SU-DHL-6 (cell line): Measurements from ENCODE around the gene FAM83C.

Source experiments
- H2AFZ ChIP-seq: fragments of 200-600 bp; sonication (generic); 2 replicates; pipeline ENCODE4 v1.6.1; 2014; ENCODE audit warnings: low read depth, mild to moderate bottlenecking, moderate library complexity, mixed read lengths, antibody characterized with exemption, low read length; ENCODE audit not compliant: severe bottlenecking
- H3F3A ChIP-seq: fragments of 200-600 bp; shearing (Covaris generic); 2 replicates; pipeline ENCODE4 v1.6.0; 2016; ENCODE audit warnings: antibody characterized with exemption, mild to moderate bottlenecking; ENCODE audit not compliant: insufficient read depth
- H3K27ac ChIP-seq: fragments of 200-600 bp; sonication (generic); 2 replicates; pipeline ENCODE4 v1.5.1; 2016; ENCODE audit warnings: low read depth, mild to moderate bottlenecking, low read length, moderate library complexity, mixed read lengths
- H3K27me3 ChIP-seq: fragments of 200-600 bp; sonication (generic), shearing (Covaris generic); 2 replicates; pipeline ENCODE4 v1.6.0; 2014; ENCODE audit warnings: mild to moderate bottlenecking, low read length
- H3K36me3 ChIP-seq: fragments of 200-600 bp; sonication (generic); 2 replicates; pipeline ENCODE4 v1.6.1; 2014; ENCODE audit warnings: mild to moderate bottlenecking, low read length, mixed read lengths
- H3K4me2 ChIP-seq: fragments of 300-600, 200-600 bp; shearing (Covaris generic), sonication (generic); 2 replicates; pipeline ENCODE4 v1.6.0; 2014; ENCODE audit warnings: low read length, low read depth, mild to moderate bottlenecking; ENCODE audit not compliant: poor library complexity, severe bottlenecking
- H3K4me3 ChIP-seq: fragments of 200-600 bp; sonication (generic); 2 replicates; pipeline ENCODE4 v1.5.1; 2014; ENCODE audit warnings: antibody characterized with exemption, low read length, mild to moderate bottlenecking, mixed read lengths; ENCODE audit not compliant: insufficient read depth, poor library complexity, severe bottlenecking
- H3K79me2 ChIP-seq: fragments of 200-600 bp; sonication (generic); 2 replicates; pipeline ENCODE4 v1.6.1; 2014; ENCODE audit warnings: mild to moderate bottlenecking, low read length, moderate library complexity; ENCODE audit not compliant: insufficient read depth
- H3K9ac ChIP-seq: fragments of 200-600 bp; sonication (generic); 2 replicates; pipeline ENCODE4 v1.7.0; 2014; ENCODE audit warnings: mild to moderate bottlenecking, low read length
- H3K9me2 ChIP-seq: fragments of 200-600 bp; sonication (generic); replicated peaks from 2 replicates; pipeline ENCODE4 v1.6.1; 2014; ENCODE audit warnings: low read length; ENCODE audit not compliant: insufficient read depth
- H3K9me3 ChIP-seq: fragments of 200-600 bp; sonication (generic); 2 replicates; pipeline ENCODE4 v1.6.1; 2014; ENCODE audit warnings: low read length, mixed read lengths; ENCODE audit not compliant: insufficient read depth
- H4K20me1 ChIP-seq: fragments of 200-600 bp; sonication (generic); 2 replicates; pipeline ENCODE4 v1.6.1; 2014; ENCODE audit warnings: low read depth, mild to moderate bottlenecking, antibody characterized with exemption, low read length, moderate library complexity, mixed read lengths
- EZH2phosphoT487 ChIP-seq: fragments of 200-600 bp; sonication (generic), shearing (Covaris generic); conservative IDR thresholded peaks from 2 replicates; pipeline ENCODE4 v1.6.1; 2018; ENCODE audit warnings: mild to moderate bottlenecking, antibody characterized with exemption, low read length, moderate library complexity, mixed read lengths
- TF ChIP-seq, protein P1 (sequence below): fragments of 200-600 bp; sonication (generic); IDR thresholded peaks from one replicate; pipeline ENCODE4 v1.5.1; 2017; ENCODE audit warnings: antibody characterized with exemption, mild to moderate bottlenecking, low read length, moderate library complexity; ENCODE audit not compliant: insufficient read depth, poor library complexity, severe bottlenecking

Gene FAM83C

DNA sequence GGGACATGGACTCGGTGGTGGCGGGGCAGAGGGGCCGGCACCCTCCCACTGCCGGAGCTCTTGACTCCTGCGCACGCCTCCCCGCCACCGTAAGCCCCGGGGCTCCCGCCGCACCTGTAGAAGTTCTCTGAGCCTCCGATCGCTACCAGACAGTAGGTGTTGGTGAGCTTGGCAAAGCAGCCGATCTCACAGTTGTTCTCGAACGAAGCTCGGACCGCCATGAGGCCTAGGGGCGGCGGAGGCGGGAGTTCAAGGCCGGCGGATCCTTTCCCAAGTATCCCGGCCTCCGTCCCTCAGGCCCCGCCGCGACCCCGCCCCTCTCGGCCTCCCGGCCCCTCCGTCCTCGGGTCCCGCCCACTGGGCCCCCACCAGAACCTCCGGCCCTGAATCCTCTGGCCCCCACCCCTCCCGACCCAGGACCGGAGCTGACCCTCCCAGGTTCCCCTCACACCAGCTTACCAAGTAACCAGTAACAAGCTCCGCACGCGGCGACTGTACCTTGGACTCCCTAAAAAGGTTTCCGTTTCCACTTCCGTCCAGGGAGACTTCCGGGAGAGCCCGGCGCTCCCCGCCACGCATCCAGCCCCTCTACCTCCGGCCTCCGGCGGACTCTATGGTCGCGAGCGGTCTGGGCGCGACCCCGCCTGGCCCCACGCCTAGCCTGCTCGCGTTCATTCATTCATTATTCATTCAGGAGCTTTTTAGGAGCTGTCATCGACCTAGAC lies 7.8 kb downstream of the FAM83C start, which contains the start of gene EIF6:
TSS of gene EIF6 (minus strand) at position 506 of the 725 bp plus-strand sequence. CDS start at position 221, 285 bp downstream.
- no peaks in the 10 kb centered on the region for H3K9me2 ChIP-seq
- H3K4me2 ChIP-seq, result peak within 1 kb of the TSS; percentile 80
- H3F3A ChIP-seq, result peaks cover 6% of the 10 kb centered on the region
- TF ChIP-seq, protein P1, sequence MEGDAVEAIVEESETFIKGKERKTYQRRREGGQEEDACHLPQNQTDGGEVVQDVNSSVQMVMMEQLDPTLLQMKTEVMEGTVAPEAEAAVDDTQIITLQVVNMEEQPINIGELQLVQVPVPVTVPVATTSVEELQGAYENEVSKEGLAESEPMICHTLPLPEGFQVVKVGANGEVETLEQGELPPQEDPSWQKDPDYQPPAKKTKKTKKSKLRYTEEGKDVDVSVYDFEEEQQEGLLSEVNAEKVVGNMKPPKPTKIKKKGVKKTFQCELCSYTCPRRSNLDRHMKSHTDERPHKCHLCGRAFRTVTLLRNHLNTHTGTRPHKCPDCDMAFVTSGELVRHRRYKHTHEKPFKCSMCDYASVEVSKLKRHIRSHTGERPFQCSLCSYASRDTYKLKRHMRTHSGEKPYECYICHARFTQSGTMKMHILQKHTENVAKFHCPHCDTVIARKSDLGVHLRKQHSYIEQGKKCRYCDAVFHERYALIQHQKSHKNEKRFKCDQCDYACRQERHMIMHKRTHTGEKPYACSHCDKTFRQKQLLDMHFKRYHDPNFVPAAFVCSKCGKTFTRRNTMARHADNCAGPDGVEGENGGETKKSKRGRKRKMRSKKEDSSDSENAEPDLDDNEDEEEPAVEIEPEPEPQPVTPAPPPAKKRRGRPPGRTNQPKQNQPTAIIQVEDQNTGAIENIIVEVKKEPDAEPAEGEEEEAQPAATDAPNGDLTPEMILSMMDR, result no peak
- no peak for TF ChIP-seq EZH2phosphoT487
- H3K4me3 ChIP-seq, result peak within 1 kb of the TSS; percentile 85
- peak within 1 kb of the TSS; percentile 96 for H2AFZ ChIP-seq
- H3K27me3 ChIP-seq, result no peaks in the 10 kb centered on the region
- H3K27ac ChIP-seq, result peak within 1 kb of the TSS; percentile 42
- H3K36me3 ChIP-seq, result 0 out of 2 replicates have a peak, but pooled peaks cover 6% of the 10 kb centered on the region
- peaks cover 25% of the 10 kb centered on the region for H3K79me2 ChIP-seq
- peak within 1 kb of the TSS; percentile 90 for H3K9ac ChIP-seq
- no peaks in the 10 kb centered on the region for H3K9me3 ChIP-seq
- H4K20me1 ChIP-seq, result no peaks in the 10 kb centered on the region

DNA sequence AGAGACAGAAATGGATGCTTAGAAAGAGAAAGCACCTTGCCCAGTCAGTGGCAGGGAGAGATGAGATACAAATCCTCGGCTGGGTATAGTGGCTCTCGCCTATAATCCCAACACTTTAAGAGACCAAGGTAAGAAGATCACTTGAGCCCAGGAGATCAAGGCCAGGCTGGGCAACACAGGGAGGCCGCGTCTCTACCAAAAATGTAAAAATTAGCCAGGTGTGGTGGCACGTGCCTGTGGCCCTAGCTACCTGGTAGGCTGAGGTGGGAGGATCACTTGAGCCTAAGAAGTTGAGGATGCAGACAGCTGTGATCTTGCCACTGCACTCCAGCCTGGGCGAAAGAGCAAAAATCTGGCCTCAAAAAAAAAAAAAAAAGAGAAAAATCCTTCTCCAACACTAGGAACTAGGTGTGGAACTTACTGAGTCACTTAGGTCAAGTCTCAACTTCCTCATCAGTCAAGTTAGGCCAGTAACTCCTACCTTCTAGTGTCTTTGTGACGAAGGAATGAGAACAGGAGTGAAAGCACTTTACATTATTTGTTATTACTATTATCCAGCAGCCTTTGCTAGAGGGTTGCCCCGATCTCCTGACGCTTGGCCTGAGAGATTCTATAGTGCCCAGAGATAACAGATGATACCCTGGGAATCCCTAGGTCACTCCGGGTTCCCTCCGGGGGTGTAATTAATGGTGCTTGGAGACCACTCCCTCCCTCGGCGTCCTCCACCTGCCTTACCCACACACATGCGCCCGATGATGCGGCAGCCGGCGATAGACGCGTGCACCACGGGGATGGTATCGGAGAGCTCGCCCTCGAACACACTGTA lies 8.6 kb downstream of the FAM83C start:
- H3K4me3 ChIP-seq, result peak overlapping the region; percentile 85
- peaks cover 25% of the 10 kb centered on the region for H3K79me2 ChIP-seq
- peaks cover 14% of the 10 kb centered on the region for H3F3A ChIP-seq
- H3K4me2 ChIP-seq, result peak overlapping the region; percentile 80
- H3K9ac ChIP-seq, result peak overlapping the region; percentile 90
- no peaks in the 10 kb centered on the region for H4K20me1 ChIP-seq
- H3K27me3 ChIP-seq, result no peaks in the 10 kb centered on the region
- 0 out of 2 replicates have a peak overlapping the region, but pooled peaks have one; percentile 42 for H3K27ac ChIP-seq
- H3K36me3 ChIP-seq, result 0 out of 2 replicates have a peak, but pooled peaks cover 6% of the 10 kb centered on the region
- TF ChIP-seq, protein P1, result no peak
- no peak for TF ChIP-seq EZH2phosphoT487
- no peaks in the 10 kb centered on the region for H3K9me3 ChIP-seq
- no peak overlapping the region for H2AFZ ChIP-seq
- no peaks in the 10 kb centered on the region for H3K9me2 ChIP-seq

DNA sequence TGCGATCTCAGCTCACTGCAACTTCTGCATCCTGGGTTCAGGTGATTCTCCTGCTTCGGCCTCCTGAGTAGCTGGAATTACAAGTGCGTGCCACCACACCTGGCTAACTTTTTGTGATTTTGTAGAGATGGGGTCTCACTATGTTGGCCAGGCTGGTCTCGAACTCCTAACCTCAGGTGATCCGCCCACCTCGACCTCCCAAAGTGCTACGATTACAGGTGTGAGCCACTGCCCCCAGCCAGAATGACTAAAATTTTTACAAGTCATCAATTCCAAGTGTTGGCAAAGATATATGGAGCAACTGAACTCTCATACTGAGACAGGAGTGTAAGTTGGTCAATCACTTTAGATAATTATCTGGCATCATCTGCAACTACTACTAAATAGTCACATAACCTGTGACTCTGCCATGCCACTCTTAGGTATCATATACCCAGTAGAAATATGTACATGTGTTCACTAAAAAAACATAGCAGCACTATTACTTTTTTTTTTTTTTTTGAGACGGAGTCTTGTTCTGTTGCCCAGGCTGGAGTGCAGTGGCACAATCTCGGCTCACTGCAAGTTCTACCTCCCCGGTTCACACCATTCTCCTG lies 10.6 kb downstream of the FAM83C start:
- Histone ChIP-seq H3K9ac (no peak overlapping the region), H3K9me3 (no peaks in the 10 kb centered on the region), H3K79me2 (peaks cover 31% of the 10 kb centered on the region), H3K4me3 (no peak overlapping the region), H3K27ac (no peak overlapping the region), H2AFZ (no peak overlapping the region), H3K9me2 (no peaks in the 10 kb centered on the region), H3K36me3 (0 out of 2 replicates have a peak, but pooled peaks cover 6% of the 10 kb centered on the region), H4K20me1 (no peaks in the 10 kb centered on the region), H3K4me2 (no peak overlapping the region), H3F3A (peaks cover 20% of the 10 kb centered on the region), H3K27me3 (no peaks in the 10 kb centered on the region)
- no peak for TF ChIP-seq EZH2phosphoT487
- TF ChIP-seq, protein P1, result no peak
